HepG2 (cell line): ENCODE data around the gene GFOD1. TPM values are rescaled to one million over a fixed set of nuclear protein-coding genes. Genes with fewer than 3 reads are reported as not detected.

Source experiments
- ATAC-seq: fragments of 200-7000 bp; cut with Tn5 transposase; 3 replicates; pipeline ENCODE4 v1.9.1; 2020; ENCODE audit warnings: mild to moderate bottlenecking, moderate library complexity
- BruUV-seq: library from RNA; stranded (reverse); fragments of 400-500 nt; replicated peaks from 2 replicates; lab custom pipeline; 2021; lab: Mats Ljungman, UMichigan
- CTCF ChIA-PET: fragments of 300-600 bp; formaldehyde crosslinking; extraction: SDS; loops from one replicate; lab custom pipeline; 2021; ENCODE audit warnings: low total read pairs, inconsistent platforms, low intra/inter-chr PET ratio; lab: Yijun Ruan, JAX
- POLR2A ChIA-PET: fragments of 350-600 bp; sonication (Branson Sonifier 250); formaldehyde crosslinking; loops from one replicate; lab custom pipeline; 2020; ENCODE audit warnings: antibody characterized with exemption, inconsistent platforms; lab: Yijun Ruan, JAX
- DNase-seq: peaks from one replicate; pipeline ENCODE4 v3.0.0-alpha.2; 2015; ENCODE audit warnings: low spot score
- FAIRE-seq: peaks from 3 replicates; lab custom pipeline; 2011; peaks lifted over from hg19 to GRCh38; lab: Jason Lieb, UNC
- H2AFZ ChIP-seq: one replicate; pipeline ENCODE4 v1.6.1; 2011; ENCODE audit warnings: low read length, inconsistent platforms
- H3K27ac ChIP-seq: fragments of 300-600 bp; 3 replicates; pipeline ENCODE4 v1.8.0; 2011; ENCODE audit warnings: mixed run types, mild to moderate bottlenecking, mixed read lengths, low read length, inconsistent platforms; ENCODE audit not compliant: insufficient read depth; ENCODE audit errors: extremely low read length
- H3K27me3 ChIP-seq, 2 experiments: fragments of 200-600 bp in 1 of 2; 2 replicates in 1 of 2; 3 replicates in 1 of 2; pipeline versions ENCODE4 v1.6.0 to v1.8.0; 2011; ENCODE audit warnings: low read length in 2 of 2, mild to moderate bottlenecking in 2 of 2, moderate library complexity in 2 of 2, inconsistent platforms in 1 of 2; ENCODE audit not compliant: insufficient read depth in 2 of 2, control insufficient read depth in 1 of 2
- H3K36me3 ChIP-seq, 2 experiments: fragments of 200-600 bp in 1 of 2; replicated peaks in 1 of 2; 2 replicates in 1 of 2; 3 replicates in 1 of 2; pipeline versions ENCODE4 v1.5.1 to v1.8.0; 2011; ENCODE audit warnings: low read length in 2 of 2, inconsistent platforms in 1 of 2; ENCODE audit not compliant: insufficient read depth in 2 of 2, control insufficient read depth in 1 of 2
- H3K4me1 ChIP-seq: 2 replicates; pipeline ENCODE4 v1.5.1; 2012; ENCODE audit warnings: low read length, inconsistent platforms; ENCODE audit not compliant: insufficient read depth
- H3K4me2 ChIP-seq: 2 replicates; pipeline ENCODE4 v1.6.0; 2011; ENCODE audit warnings: low read depth, low read length, inconsistent platforms
- H3K4me3 ChIP-seq, 3 experiments: fragments of 200-600 bp in 1 of 3; sonication (generic), shearing (Covaris generic) in 1 of 3; replicated peaks in 1 of 3; 2 replicates each; pipeline ENCODE4 v1.5.1; 2011 to 2016; ENCODE audit warnings: low read length in 3 of 3, inconsistent platforms in 2 of 3, low read depth in 2 of 3, mild to moderate bottlenecking in 2 of 3, control low read depth in 1 of 3, mixed read lengths in 1 of 3; ENCODE audit not compliant: insufficient read depth in 1 of 3
- H3K79me2 ChIP-seq: one replicate; pipeline ENCODE4 v1.6.1; 2011; ENCODE audit warnings: low read length, inconsistent platforms; ENCODE audit not compliant: insufficient read depth
- H3K9ac ChIP-seq: 2 replicates; pipeline ENCODE4 v1.6.0; 2011; ENCODE audit warnings: mild to moderate bottlenecking, low read depth, low read length, inconsistent platforms; ENCODE audit not compliant: insufficient read depth
- H3K9me3 ChIP-seq: 2 replicates; pipeline ENCODE4 v1.5.1; 2012; ENCODE audit warnings: mild to moderate bottlenecking, low read length
- H4K20me1 ChIP-seq: 2 replicates; pipeline ENCODE4 v1.6.0; 2011; ENCODE audit warnings: inconsistent platforms, mild to moderate bottlenecking, low read length, moderate library complexity; ENCODE audit not compliant: insufficient read depth
- ERF ChIP-seq: IDR thresholded peaks from 2 replicates; pipeline ENCODE4 v1.6.1; 2018; ENCODE audit warnings: missing biosample characterization, missing genetic modification reagents
- ETV5 ChIP-seq: IDR thresholded peaks from 2 replicates; pipeline ENCODE4 v1.6.1; 2018; ENCODE audit warnings: missing biosample characterization, missing genetic modification reagents, inconsistent platforms, borderline replicate concordance
- GMEB2 ChIP-seq: IDR thresholded peaks from 2 replicates; pipeline ENCODE4 v1.6.1; 2016; ENCODE audit warnings: missing biosample characterization, missing genetic modification reagents, low read depth
- KDM4B ChIP-seq: sonication (generic); formaldehyde crosslinking; IDR thresholded peaks from 2 replicates; pipeline ENCODE4 v1.4.0; 2020; ENCODE audit warnings: missing genetic modification reagents
- NONO ChIP-seq, 2 experiments: fragments of 450-650 bp in 1 of 2; sonication (generic) in 1 of 2; formaldehyde crosslinking in 1 of 2; IDR thresholded peaks in 1 of 2; conservative IDR thresholded peaks in 1 of 2; 2 replicates each; pipeline versions ENCODE4 v1.6.1 to v1.8.0; 2017 to 2022; ENCODE audit warnings: mild to moderate bottlenecking in 1 of 2, missing genetic modification reagents in 1 of 2, moderate library complexity in 1 of 2
- TBP ChIP-seq: sonication (generic); formaldehyde crosslinking; IDR thresholded peaks from 2 replicates; pipeline ENCODE4 v1.5.0; 2020; ENCODE audit warnings: missing genetic modification reagents
- TRIM24 ChIP-seq: sonication (generic); formaldehyde crosslinking; IDR thresholded peaks from 2 replicates; pipeline ENCODE4 v1.8.0; 2022; ENCODE audit warnings: mild to moderate bottlenecking, missing genetic modification reagents
- YY1 ChIP-seq: IDR thresholded peaks from 2 replicates; pipeline ENCODE4 v1.6.1; 2011; ENCODE audit warnings: low read length, low read depth, moderate library complexity, mild to moderate bottlenecking; ENCODE audit not compliant: insufficient read depth, insufficient replicate concordance
- ZBTB20 ChIP-seq: sonication (generic); formaldehyde crosslinking; IDR thresholded peaks from 2 replicates; pipeline ENCODE4 v1.8.1; 2023; ENCODE audit warnings: missing genetic modification reagents, low read depth, mild to moderate bottlenecking, borderline replicate concordance
- ZKSCAN8 ChIP-seq: IDR thresholded peaks from 2 replicates; pipeline ENCODE4 v1.6.1; 2016; ENCODE audit warnings: borderline replicate concordance, missing genetic modification reagents, missing compliant biosample characterization
- ZMAT3 ChIP-seq: sonication (generic); formaldehyde crosslinking; conservative IDR thresholded peaks from 2 replicates; pipeline ENCODE4 v1.7.0; 2021; ENCODE audit warnings: missing genetic modification reagents
- ZNF382 ChIP-seq: sonication (generic); formaldehyde crosslinking; IDR thresholded peaks from 2 replicates; pipeline ENCODE4 v1.5.0; 2020; ENCODE audit warnings: missing genetic modification reagents, mild to moderate bottlenecking, borderline replicate concordance
- ZNF430 ChIP-seq: sonication (generic); formaldehyde crosslinking; IDR thresholded peaks from 2 replicates; pipeline ENCODE4 v1.9.0; 2021; ENCODE audit warnings: mild to moderate bottlenecking, missing genetic modification reagents
- ZNF709 ChIP-seq: sonication (generic); formaldehyde crosslinking; IDR thresholded peaks from 2 replicates; pipeline ENCODE4 v1.5.0; 2020; ENCODE audit warnings: mild to moderate bottlenecking, missing genetic modification reagents
- WGBS: methylation state at CpG from one replicate; pipeline ENCODE4 v1.1.6; 2017; ENCODE audit warnings: low lambda C conversion rate; 5-methylcytosine and 5-hydroxymethylcytosine counted together
- in situ Hi-C: cut with HindIII; loops from 2 replicates; pipeline ENCODE4 v1.10.0; 2017; ENCODE audit warnings: low pct_unique_long_range_greater_than_20kb; ENCODE audit not compliant: extremely low pct_ligation_motif_present
- intact Hi-C: fragments of 100-400 bp; cut with micrococcal nuclease; formaldehyde crosslinking; loops from one replicate; pipeline ENCODE4 v1.10.0; 2022; ENCODE audit not compliant: unreplicated experiment
- polyA plus RNA-seq, 8 experiments: library from polyadenylated mRNA; depleted of rRNA in 3 of 8; stranded (reverse) in 7 of 8; unstranded in 1 of 8; fragments of >200 nt; fragmentation: Illumina TruSeq in 4 of 8; extraction: Trizol in 4 of 8; gene quantifications; 2 replicates each; pipeline versions ENCODE4 v1.2.1 to v1.2.3, GENCODE V29; 2011 to 2016; ENCODE audit warnings: low read depth in 4 of 8, missing spikeins in 1 of 8, mixed read lengths in 1 of 8; ENCODE audit not compliant: insufficient read depth in 1 of 8
- total RNA-seq, 5 experiments: library from RNA; depleted of rRNA; stranded (reverse); fragments of >200 nt; fragmentation: Illumina TruSeq; extraction: Trizol; gene quantifications; 2 replicates each; pipeline ENCODE4 v1.2.3, GENCODE V29; 2016; ENCODE audit warnings: low read depth in 1 of 5
- TF ChIP-seq, protein P1 (sequence below): IDR thresholded peaks from 2 replicates; pipeline ENCODE4 v1.6.1; 2016; ENCODE audit warnings: low read depth, borderline replicate concordance
- TF ChIP-seq, protein P2 (sequence below): sonication (generic); formaldehyde crosslinking; IDR thresholded peaks from 2 replicates; pipeline ENCODE4 v1.8.0; 2022; ENCODE audit warnings: mild to moderate bottlenecking, missing genetic modification reagents, moderate library complexity
- TF ChIP-seq, protein P3 (sequence below): sonication (generic); formaldehyde crosslinking; IDR thresholded peaks from 2 replicates; pipeline ENCODE4 v1.4.0; 2020; ENCODE audit warnings: missing genetic modification reagents, borderline replicate concordance

GFOD1 gene
- total and polyA plus RNA-seq, 2 of the 13 experiments (the other 11 are each of a cell fraction or from before 2014, with no cell fraction given): 1.9 to 6.4 TPM

GRCh38 chr6:13466304-13467215 lies 20.8 kb downstream of the GFOD1 start:
- H3K4me2 ChIP-seq: no peak overlapping the region

More at GRCh38 chr6:13466304-13467215, 20.8 kb downstream of the GFOD1 start:
- CTCF ChIA-PET: no interaction called here
- no peak overlapping the region for H2AFZ ChIP-seq
- BruUV-seq: no TSS peak
- H4K20me1 ChIP-seq: no peaks in the 10 kb centered on the region
- intact Hi-C loops (no loop called here), in situ Hi-C loops (no loop called here)
- H3K4me3 ChIP-seq: no peak overlapping the region
- no peaks in the 10 kb centered on the region; a peak in 1 of 5 replicates for H3K36me3 ChIP-seq
- no peaks in the 10 kb centered on the region for H3K79me2 ChIP-seq
- H3K9me3 ChIP-seq: no peaks in the 10 kb centered on the region
- no peak overlapping the region for H3K9ac ChIP-seq
- no peak overlapping the region for H3K27ac ChIP-seq
- no peak for ATAC-seq
- H3K27me3 ChIP-seq: no peaks in the 10 kb centered on the region
- no peak for DNase-seq
- TF ChIP-seq KDM4B (CRISPR knock-in tag) (no peak), ZNF709 (CRISPR knock-in tag) (no peak), ZMAT3 (CRISPR knock-in tag) (no peak), GMEB2 (CRISPR knock-in tag) (no peak), ZBTB20 (CRISPR knock-in tag) (no peak), YY1 (no peak), ERF (CRISPR knock-in tag) (no peak), NONO (IDR thresholded peaks at IDR 0.05) (no peak), NONO (CRISPR knock-in tag; conservative IDR thresholded peaks at IDR 0.05) (no peak), ETV5 (CRISPR knock-in tag) (no peak), TRIM24 (CRISPR knock-in tag) (no peak), ZNF382 (no peak), ZNF430 (CRISPR knock-in tag) (no peak), ZKSCAN8 (CRISPR knock-in tag) (no peak), TBP (CRISPR knock-in tag) (no peak)
- TF ChIP-seq, protein P1, sequence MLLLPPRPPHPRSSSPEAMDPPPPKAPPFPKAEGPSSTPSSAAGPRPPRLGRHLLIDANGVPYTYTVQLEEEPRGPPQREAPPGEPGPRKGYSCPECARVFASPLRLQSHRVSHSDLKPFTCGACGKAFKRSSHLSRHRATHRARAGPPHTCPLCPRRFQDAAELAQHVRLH (CRISPR knock-in tag): no peak
- TF ChIP-seq, protein P2, sequence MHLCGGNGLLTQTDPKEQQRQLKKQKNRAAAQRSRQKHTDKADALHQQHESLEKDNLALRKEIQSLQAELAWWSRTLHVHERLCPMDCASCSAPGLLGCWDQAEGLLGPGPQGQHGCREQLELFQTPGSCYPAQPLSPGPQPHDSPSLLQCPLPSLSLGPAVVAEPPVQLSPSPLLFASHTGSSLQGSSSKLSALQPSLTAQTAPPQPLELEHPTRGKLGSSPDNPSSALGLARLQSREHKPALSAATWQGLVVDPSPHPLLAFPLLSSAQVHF: no peak
- TF ChIP-seq, protein P3, sequence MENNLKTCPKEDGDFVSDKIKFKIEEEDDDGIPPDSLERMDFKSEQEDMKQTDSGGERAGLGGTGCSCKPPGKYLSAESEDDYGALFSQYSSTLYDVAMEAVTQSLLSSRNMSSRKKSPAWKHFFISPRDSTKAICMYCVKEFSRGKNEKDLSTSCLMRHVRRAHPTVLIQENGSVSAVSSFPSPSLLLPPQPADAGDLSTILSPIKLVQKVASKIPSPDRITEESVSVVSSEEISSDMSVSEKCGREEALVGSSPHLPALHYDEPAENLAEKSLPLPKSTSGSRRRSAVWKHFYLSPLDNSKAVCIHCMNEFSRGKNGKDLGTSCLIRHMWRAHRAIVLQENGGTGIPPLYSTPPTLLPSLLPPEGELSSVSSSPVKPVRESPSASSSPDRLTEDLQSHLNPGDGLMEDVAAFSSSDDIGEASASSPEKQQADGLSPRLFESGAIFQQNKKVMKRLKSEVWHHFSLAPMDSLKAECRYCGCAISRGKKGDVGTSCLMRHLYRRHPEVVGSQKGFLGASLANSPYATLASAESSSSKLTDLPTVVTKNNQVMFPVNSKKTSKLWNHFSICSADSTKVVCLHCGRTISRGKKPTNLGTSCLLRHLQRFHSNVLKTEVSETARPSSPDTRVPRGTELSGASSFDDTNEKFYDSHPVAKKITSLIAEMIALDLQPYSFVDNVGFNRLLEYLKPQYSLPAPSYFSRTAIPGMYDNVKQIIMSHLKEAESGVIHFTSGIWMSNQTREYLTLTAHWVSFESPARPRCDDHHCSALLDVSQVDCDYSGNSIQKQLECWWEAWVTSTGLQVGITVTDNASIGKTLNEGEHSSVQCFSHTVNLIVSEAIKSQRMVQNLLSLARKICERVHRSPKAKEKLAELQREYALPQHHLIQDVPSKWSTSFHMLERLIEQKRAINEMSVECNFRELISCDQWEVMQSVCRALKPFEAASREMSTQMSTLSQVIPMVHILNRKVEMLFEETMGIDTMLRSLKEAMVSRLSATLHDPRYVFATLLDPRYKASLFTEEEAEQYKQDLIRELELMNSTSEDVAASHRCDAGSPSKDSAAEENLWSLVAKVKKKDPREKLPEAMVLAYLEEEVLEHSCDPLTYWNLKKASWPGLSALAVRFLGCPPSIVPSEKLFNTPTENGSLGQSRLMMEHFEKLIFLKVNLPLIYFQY: no peak
- FAIRE-seq: no peak
- WGBS: 96% methylated on average over 5 of the region's 6 CpGs
- POLR2A ChIA-PET: no interaction called here
- H3K4me1 ChIP-seq: peaks cover 18% of the 10 kb centered on the region
